Frontal cortex (tissue), 4 donors: ENCODE data around the gene DSN1. TPM values are rescaled to one million over a fixed set of nuclear protein-coding genes. Genes with fewer than 3 reads are reported as not detected.
A peak's percentile ranks its signal among the peaks of the same experiment; 100 is the strongest.

ENCODE experiments used
- DNase-seq, 2 donors: peaks; one replicate each; pipeline ENCODE4 v3.0.0; 2012; ENCODE audit warnings: low spot score in 2 of 2
- FAIRE-seq: peaks from 2 replicates; lab custom pipeline; 2012; peaks lifted over from hg19 to GRCh38; lab: Jason Lieb, UNC
- total RNA-seq: library from RNA; depleted of rRNA; stranded (reverse); fragments of >200 nt; gene quantifications from one replicate; pipeline ENCODE4 v1.2.3, GENCODE V29; 2014
- donor health status: control.
- donor health status: control.
- donor health status: control.

DSN1 gene
- total RNA-seq, 1 donor from 2014 or later: 5.3 TPM

DNA sequence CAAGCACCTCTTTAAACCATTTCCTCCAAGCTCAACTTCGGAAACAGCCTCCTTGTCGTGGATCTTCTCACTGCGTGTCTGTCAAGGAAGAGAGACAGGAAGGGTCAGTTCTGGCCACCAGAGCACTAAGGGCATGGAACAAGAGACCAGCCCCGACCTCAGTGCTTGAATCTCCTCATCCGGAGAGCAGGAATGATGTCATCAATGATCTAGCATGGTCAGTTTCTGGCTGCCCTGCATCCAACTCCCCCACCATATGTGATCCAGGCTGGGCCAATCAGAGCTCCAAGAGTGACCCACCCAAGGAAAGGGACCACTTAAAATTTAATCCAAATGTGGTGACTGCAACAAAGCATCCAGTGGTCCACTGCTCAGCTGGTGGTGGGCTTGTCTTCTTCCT, 23.3 kb upstream of the DSN1 start:
- FAIRE-seq (no peak), DNase-seq (no peak)

DNA sequence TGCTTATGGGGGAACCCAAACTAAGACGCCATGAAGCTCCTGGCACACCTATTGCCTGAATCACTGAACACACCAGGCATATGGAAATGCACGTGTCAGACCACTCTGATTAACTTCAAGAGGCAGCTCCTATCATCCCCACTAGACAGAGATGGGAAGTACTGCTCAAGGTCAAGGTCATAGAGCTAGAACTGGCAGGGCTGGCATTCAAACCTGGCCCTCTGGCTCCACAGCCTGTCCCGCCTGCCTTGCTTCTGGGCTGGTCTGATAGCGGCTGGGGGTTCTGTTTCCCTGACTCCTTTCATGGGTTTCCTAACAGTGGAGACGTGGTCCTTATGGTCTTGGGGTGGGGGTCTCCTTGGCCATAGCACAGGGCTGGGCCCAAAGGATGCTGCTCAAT, 22.6 kb upstream of the DSN1 start:
- DNase-seq (no peak), FAIRE-seq (no peak)

DNA sequence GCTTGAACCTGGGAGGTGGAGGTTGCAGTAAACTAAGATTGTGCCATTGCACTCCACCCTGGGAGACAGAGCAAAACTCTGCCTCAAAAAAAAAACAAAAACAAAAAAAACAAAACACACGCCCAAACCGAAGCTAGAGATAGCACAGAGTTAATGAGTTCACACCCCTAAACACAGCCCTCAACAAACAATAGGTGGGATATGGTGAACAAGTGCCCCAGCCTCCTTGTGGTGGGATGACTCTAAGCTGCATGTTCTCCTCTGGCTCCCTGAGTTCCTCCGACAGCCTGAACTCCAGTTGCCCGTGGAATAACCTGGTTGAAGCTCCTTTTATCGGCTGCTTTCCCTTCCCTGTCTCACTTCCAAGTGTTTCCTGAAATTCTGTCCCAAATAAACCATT, 22.1 kb upstream of the DSN1 start:
- FAIRE-seq (no peak), DNase-seq (no peak)

DNA sequence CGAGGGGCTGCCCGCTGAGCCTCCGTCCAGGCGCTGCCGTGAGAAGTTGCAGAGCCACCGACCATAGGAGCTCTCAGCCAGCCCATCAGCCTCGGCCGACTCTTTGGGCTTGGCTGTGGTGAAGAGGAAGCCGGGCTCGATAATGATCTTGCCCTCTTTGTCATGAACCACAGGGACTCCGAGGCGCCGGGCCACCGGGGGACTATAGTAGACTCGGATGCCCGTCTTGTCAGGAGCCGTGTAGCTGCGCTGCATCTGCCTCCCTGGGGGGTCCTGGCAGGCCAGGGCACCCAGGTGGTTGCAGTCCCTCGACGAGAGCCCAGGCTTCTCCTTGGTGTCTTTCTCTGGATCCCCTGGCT, 20.5 kb upstream of the DSN1 start:
- DNase-seq (no peak), FAIRE-seq (no peak)

DNA sequence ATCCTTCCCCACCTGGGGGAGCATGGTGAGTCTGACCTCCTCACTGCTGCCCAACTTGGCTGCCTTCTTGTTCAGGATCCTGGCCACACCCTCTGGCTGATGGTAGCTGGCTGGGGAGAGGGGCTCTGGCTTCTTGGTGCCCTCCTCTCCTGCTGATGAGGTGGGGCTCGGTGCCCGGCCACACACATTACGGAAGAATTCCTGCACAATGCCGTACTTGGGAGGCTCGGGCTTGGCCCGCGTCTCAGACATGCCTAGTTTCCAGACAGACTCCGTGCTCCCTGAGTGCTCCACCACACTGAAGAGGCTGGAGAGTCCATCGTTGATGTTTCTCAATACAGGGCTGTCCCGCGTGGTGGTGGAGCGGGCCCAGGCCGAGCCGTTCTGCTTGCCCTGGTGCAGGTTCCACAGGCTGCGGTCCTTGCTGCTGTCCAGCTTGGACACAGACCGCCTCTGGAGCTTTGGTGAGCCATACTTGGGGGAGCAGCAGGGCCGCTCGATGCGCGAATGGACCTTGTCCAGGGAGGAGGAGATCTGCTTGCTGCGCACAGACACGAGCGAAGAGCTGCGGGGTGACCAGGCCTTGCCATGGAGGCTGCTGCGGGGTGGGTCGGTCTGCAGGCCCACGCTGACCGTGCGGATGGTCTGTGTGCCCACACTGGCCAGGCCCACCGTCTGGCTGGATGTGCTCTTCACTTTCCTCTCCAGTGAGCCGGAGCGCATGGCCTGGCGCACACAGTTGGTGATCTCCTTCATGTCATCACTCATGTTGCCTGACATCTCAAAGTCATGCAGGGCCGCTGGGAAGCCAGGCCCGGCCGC, 19.9 kb upstream of the DSN1 start:
- DNase-seq (no peak), FAIRE-seq (no peak)

DNA sequence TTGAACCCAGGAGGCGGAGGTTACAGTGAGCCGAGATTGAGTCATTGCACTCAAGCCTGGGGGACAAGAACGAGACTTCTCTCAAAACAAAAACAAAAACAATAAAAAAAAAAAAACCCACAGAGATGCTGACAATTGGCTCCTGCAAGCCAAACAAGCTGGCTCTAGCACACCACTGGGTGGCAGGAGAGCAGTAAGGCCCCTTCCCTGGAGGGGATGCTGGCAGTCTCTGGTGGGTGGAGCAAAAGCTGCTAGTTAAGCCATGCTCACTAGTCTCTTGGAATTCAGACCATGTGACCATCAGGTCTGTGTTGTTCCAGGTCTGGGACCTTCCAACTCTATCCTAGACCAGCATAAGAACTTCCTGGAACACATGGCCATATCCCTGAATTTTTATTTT, 18.9 kb upstream of the DSN1 start:
- DNase-seq (peak; percentile 58 to 61), FAIRE-seq (no peak)

DNA sequence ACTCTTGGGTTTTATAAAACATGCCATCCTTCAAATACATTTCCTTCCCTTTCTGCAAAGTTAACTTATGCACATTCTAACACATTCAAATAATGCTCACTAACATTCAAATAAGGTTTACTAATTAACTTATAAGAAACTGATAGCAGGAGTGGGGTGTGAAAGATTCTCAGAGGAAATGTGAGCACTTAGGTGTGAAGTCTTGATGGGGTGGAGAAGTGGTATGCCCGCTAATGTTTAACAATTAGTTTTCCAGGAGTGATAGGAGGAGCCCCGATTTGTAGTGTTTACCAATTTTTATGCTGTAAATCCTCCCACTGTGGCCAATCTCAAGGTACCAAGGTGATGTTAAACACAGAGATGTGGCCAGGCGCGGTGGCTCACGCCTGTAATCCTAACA, 18.3 kb upstream of the DSN1 start:
- FAIRE-seq (no peak), DNase-seq (no peak)

DNA sequence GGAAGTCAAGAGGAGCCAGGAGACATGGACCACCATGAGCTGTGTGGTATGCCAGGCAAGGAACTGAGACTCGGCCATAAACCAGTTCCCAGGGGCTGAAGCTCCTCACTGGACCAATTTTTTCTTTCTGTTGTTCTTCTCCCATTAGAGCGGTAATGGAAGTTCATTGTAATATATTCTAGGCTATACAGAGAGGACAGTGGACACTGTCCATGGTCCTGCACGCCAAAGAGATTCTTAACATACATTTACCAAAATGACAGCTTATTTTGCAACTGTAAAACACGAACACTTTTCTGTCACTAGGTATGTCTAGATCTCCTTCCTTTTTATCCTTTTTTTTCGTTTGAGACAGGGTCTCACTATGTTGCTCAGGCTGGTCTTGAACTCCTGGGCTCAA, 13.1 kb upstream of the DSN1 start:
- FAIRE-seq (no peak), DNase-seq (no peak)

DNA sequence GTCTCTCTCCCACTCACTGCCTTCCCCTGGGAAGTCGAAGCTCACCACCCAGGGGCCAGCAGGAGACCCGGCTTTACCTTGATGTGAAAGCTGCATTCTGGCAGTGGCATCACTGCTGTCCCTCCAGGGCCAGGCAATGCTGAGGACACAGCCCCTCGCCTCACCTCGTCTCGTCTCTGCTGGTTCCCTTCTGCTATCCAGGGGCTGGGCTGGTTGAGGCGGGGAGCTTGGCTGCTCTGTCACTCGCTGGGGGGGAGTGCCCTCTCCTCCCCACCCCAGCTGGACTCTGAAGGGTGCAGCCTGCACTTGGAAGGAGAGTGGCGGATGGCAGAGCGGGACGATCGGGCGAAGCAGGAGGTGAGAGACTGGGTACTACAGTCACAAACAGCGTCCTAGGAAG, 12.7 kb upstream of the DSN1 start:
- DNase-seq (no peak), FAIRE-seq (no peak)

DNA sequence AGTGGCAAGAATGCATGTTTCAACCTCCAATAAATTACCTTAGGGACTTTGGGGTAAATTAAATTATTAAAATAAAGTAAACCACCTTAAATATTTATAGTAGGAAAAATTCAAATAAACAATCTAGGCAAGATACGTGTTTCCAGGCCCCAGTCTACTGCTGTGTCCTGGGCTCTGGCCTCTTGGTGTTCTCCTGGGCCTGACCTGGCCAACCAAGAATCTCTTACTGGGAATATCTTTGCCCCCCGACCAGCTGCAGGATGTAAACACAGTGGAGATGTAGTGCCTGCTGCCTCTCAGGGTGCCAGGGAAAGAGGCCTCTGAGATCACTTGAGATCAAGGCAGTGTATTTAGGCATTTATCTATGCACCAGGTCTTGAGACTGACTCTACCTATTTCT, 11.7 kb upstream of the DSN1 start:
- FAIRE-seq (no peak), DNase-seq (no peak)

DNA sequence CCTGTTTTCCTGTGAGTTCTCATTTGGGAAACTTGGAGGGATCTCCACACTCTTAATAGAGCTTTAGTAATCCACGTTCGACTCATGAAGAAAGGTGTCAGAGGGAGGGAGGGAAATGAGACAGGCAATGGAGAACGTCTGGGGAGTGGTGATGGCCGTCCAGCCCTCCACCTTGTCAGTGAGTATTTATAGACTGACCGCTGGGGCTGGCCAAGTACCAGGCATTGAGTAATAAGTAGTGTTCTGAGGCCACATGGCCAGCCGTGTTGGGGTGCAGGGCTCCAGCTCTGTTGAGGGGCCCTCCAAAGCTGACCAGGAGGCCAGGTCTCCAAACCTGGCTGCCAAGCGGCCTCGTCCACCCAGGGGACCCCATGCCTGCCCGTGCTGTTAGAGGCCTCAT, 11.3 kb upstream of the DSN1 start:
- DNase-seq (no peak), FAIRE-seq (no peak)

DNA sequence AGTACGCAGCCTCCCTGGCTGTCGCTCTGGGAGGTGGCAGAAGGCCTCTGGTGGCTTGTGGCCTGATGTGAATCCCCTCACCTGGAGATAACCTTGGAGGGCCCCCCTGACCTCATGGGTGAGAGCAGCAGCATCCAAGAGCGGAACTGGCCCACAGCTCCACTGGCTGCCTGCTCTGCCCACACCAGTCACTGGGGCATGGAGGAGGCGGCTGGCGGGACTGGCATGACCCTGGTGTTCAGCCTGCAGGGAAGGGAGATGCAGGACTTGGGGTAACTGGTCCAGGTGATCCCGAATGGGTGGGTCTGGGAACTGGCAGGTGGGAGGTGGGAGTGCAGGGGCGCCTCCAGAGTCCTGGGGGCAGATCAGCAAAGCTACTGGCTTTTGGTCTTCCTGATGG, 10.6 kb upstream of the DSN1 start:
- FAIRE-seq (no peak), DNase-seq (no peak)

DNA sequence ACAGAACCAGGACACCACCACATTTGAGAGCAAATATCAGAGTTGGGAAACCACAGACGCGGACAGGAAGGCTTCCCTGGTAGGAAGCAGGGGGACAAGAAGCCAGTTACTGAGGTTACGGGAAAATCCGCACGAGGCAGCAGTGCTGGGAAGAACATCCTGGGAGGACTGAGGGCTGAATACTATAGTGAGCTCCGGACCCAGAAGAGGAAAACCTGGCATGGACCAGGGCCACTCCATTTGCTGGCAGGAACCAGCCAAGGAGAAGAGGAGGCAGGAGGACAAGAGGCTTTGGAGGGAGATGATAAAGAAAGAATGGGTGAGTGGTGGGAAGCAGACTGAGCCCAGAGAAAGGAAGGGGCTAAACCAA, 6.1 kb upstream of the DSN1 start:
- no peak for DNase-seq
- no peak for FAIRE-seq

DNA sequence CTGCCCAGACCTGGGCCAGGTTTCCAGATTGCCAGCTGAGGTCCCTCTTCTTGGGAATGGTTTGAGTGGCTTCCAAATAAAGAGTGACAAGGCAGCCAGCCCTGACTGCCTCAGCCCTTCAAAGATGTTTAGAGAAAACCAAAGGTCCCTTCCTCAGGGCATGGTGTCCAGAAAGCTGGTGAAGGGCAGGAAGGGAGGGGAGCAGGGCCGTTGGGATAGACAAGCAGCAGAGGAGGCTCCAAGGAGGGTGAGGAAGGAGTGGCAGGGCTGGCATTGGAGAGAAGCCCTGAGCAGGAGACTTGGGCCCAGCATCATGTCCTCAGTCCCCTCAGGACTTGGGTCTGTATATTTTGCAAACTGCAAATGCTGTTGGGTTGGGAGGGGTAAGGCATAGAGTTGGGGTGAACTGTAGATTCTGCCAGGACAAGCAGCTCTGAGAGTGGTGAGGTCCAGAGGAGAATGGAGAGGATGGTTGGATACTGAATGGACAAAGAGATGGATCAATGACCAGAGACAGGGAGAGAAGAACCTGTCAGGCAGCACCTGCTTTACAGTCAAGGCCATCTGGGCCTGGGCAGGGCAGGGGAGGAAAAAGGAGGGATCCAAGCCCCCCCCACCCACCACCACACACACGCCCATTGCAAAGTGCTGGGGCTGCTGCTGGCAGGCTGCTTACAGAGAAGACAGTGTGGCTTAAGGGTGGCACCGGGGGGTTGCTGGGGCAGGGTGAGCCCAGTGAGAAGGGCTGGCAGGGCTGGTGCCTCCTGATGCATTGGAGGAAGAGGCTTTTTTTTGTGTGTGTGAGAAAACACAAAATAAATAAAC, 5.5 kb upstream of the DSN1 start:
- no peak for DNase-seq
- FAIRE-seq: no peak

DNA sequence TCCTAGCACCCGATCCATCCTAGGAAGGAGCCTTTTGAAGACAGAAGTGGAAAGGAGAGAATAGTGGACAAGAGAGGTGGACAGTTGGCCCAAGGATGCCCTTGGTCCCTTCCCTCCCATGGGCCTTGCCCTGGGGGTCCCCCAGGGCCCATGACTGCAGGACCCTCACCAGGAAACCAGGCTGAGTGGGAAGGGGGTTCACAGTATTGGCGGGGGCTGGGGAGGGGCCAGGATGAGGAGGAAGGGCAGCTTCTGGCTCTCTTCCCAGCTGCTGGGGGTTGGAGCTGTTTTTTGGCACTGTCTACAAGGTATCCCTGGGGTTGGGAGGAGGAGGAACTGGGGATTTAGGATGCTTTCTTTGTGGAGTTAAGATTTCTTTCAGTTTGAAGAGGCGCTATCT, 4.0 kb upstream of the DSN1 start:
- DNase-seq: no peak

DNA sequence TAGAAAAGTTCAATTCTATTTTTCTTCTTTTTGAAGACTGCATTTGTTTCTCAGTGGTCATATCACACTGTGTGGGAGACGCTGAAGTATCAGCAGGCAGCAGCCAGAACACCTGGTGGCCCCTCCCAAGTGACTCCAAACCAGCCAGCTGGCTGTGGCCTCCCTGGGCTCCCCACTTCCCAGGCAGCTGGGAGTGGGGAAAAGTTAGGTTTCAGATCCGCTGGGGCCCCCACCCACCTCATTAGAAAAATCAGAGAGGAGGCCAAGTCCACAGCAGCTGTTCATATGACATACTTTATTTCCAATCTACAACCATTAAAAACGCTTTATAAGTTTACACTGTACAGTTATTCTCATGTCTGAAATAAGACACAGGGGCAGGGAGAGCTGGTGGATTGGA, 3.6 kb upstream of the DSN1 start:
- no peak for FAIRE-seq
- no peak for DNase-seq

More for the DNA sequence above, 4.0 kb upstream of the DSN1 start:
- no peak for FAIRE-seq

DNA sequence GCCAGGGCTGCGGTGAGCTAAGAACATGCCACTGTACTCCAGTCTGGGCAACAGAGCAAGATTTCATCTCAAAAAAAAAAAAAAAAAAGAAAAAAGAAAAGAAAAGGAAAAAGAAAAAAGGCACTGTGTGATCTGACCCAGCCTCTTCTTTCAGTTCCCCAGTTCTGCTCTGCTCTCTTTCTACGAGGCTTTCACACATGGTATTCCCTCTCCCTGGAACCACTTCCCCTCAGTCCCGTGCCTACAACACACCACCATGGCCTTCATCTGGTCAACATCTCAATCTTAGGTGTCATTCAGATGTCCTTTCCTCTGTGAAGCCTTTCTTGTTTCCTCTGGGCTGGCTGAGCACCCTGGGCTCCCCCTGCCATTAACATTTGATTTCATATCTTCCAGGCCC, 2.3 kb upstream of the DSN1 start:
- DNase-seq: no peak
- no peak for FAIRE-seq

DNA sequence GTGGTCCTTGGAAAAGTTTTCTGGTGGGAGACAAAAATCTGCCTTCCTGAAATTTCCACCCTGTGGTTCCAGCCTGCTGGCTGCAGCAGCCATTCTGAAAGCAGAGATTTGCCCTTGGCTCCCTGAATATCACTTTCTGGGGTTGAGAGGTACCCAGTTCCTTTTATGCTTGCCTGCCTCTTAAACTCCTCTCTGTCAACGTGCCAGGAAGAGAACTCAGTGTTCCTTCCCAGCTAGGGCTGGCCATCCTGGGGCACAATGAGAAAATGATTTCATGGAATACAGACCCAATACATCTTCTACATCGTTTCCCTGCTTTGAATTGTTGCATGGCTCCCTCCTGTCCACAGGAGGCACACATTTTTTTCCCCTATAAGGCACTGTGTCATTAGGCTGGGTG, 1.6 kb upstream of the DSN1 start:
- FAIRE-seq (no peak), DNase-seq (no peak)

DNA sequence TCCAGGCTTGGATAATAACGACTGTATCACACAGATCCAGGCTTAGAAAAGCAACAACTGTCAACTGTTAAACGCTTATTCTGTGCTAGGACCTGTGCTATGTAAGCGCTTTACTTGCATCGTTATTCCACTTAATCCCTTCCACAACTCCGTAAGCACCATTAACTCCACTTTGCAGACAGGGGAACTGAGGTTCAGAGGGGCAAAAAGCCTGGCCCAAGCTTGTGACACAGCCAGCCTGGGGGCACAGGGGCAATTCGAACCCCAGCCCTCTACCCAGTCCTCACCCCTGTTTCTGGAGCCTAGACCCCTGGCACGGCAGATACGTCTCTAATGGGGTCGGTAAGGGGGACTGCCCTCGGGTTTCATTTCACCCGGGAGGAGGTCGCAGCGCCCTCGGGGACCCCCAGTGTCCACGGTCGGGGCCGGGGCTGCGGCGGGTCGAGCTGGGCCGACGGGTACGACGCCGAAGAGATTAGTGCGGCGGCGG, 411 bp downstream of the DSN1 start:
- DNase-seq: no peak
- FAIRE-seq: no peak

DNA sequence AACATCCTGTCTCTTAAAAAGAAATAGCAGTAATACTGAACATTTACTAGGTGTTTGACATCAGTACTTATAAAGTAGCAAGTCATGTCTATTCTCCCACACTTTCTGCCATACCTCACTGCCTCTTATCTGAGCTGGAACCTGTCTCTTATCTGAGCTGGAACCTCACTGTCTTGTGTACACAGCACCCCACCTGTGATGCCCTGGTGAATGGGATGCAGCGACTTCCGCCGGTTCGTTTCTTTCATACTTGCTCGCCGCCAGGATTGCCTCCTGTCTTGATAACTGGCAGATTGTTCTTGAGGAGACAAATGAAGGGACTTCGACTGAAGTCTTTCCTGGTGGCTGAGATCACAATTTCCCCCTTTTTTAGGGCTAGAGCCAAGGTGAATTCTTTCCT, 2.9 kb downstream of the DSN1 start:
- no peak for DNase-seq
- no peak for FAIRE-seq

DNA sequence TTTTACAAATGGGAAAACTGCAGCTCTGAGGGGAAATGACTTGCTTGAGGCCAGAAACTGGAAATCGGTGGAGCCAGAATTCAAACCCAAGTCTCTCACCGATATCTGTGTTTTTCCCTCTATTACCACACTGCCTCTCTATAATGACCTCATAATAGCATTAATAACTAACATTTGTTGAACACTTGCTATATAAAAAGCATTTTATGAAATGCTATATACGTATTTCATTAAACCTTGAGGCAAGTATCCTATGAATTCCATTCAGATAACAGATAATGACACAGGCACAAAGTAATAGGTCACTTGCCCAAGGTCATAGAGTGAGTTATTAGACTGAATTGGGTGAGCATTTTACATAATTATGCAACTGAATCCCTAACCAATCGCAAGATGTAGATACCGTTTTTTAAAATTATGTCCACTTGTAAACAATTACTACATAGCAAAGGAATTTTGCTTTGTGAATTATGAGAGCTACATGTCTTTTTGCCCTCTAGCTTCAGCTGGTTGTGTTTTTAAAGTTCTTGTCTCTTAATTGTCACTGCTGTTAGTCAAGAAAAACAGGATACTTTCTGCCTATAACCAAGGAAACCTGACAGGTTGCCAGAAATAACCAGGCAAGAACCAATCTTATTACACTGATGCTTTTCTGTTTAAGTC, 4.7 kb downstream of the DSN1 start:
- DNase-seq (no peak), FAIRE-seq (no peak)
